AG04449 (cell line): ENCODE measurements around the gene ITPR3.

Source experiments
- CTCF ChIA-PET: fragments of 350-600 bp; formaldehyde crosslinking; extraction: SDS; loops from one replicate; lab custom pipeline; 2021; ENCODE audit warnings: antibody characterized with exemption; lab: Yijun Ruan, JAX
- POLR2A ChIA-PET: fragments of 400-600, 350-600 bp; formaldehyde crosslinking; extraction: SDS; loops from one replicate; lab custom pipeline; 2020; ENCODE audit warnings: antibody characterized with exemption, inconsistent platforms; lab: Yijun Ruan, JAX
- DNase-seq: peaks from one replicate; pipeline ENCODE4 v3.0.0-alpha.2; 2010; ENCODE audit warnings: low read depth, low spot score
- H3K4me3 ChIP-seq: 2 replicates; pipeline ENCODE4 v1.5.1; 2011; ENCODE audit warnings: low read depth, mild to moderate bottlenecking, control low read depth, low read length
- TF ChIP-seq, protein P1 (sequence below): IDR thresholded peaks from one replicate; pipeline ENCODE4 v1.5.1; 2011; ENCODE audit warnings: mild to moderate bottlenecking, moderate library complexity, low read length, control low read depth, inconsistent platforms; ENCODE audit not compliant: insufficient read depth; ENCODE audit errors: missing control alignments

The ITPR3 gene

DNA sequence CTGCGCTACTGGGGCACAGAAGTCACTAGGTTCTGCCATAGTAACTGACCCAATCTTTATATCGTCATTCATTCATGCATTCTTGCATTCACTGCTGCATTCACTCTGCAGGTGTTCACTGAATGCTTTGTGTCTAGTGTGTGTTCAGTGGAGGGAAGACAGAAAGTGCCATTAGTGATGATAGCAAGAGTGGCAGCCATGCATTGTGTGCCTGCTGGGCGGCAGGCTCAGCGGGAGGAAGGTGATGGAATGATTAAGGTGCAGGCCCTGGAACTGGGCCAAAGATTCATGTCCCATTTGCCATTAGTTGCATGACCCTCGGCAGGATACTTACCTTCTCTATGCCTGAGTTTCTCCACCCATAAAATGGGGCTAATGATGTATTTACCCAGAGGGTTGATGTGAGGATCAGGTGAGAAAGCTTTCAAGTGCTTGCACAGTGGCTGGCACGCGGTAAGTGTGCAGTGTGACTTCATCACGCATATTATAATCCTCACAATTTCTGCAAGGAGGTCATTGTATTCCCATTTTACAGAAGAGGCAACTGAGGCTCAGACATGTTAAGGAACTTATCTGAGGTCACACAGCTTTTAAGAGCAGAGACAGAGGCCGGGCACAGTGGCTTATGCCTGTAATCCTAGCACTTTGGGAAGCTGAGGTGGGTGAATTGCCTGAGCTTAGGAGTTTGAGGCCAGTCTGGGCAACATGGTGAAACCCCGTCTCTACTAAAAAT, 40.1 kb downstream of the ITPR3 start:
- CTCF ChIA-PET = interaction anchor here (3.9 kb wide), 1 partner anchor 11 kb away, joined by 25 read pairs; no protein-coding TSS in a partner anchor

DNA sequence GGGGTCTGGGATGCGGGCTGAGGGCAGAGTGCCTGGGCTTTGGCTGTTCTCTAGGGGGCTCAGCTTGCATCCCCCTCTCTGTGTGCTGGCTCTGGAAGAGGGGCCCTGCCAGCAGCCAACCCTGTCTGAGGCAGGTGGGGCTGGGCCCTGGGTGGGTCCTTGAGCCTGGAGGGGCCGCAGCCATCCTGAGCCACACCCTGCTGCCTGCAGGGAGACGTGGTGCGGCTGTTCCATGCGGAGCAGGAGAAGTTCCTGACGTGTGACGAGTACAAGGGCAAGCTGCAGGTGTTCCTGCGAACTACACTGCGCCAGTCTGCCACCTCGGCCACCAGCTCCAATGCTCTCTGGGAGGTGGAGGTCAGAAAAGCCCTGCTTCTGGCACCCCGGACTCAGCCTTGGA, 41.2 kb downstream of the ITPR3 start:
- H3K4me3 ChIP-seq = no peak overlapping the region
- ChIA-PET CTCF (interaction anchor here (0.6 to 3.9 kb wide), 2 partner anchors 10 to 409 kb away, joined by 3 to 25 read pairs; no protein-coding TSS in a partner anchor), POLR2A (interaction anchor here (0.6 kb wide), 1 partner anchor 8 kb away, joined by 4 read pairs; no protein-coding TSS in a partner anchor)
- no peak for DNase-seq
- TF ChIP-seq, protein P1, sequence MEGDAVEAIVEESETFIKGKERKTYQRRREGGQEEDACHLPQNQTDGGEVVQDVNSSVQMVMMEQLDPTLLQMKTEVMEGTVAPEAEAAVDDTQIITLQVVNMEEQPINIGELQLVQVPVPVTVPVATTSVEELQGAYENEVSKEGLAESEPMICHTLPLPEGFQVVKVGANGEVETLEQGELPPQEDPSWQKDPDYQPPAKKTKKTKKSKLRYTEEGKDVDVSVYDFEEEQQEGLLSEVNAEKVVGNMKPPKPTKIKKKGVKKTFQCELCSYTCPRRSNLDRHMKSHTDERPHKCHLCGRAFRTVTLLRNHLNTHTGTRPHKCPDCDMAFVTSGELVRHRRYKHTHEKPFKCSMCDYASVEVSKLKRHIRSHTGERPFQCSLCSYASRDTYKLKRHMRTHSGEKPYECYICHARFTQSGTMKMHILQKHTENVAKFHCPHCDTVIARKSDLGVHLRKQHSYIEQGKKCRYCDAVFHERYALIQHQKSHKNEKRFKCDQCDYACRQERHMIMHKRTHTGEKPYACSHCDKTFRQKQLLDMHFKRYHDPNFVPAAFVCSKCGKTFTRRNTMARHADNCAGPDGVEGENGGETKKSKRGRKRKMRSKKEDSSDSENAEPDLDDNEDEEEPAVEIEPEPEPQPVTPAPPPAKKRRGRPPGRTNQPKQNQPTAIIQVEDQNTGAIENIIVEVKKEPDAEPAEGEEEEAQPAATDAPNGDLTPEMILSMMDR = no peak

More for the DNA sequence above, 40.1 kb downstream of the ITPR3 start:
- H3K4me3 ChIP-seq = no peak overlapping the region
- POLR2A ChIA-PET = interaction anchor here (0.6 kb wide), 1 partner anchor 35 kb away, joined by 3 read pairs; no protein-coding TSS in a partner anchor
- TF ChIP-seq, protein P1 = no peak
- no peak for DNase-seq

DNA sequence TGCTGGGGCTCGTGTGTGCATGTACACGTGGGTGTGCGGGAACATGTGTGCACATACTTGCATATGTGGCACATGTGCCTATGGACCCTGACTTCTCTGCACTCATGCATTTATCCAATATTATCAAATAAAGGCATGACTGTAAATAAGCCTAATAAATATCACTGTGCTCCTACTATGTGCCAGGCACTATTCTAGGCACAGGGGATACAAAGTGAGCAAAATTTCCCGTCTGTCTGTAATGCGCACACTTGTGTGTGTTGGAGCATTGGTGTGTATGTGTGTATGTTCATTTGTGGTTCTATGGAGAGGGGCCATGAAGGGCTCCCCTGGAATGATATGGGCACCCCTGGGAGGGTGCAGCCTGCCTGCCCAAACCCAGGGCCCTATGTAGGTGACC, 41.9 kb downstream of the ITPR3 start:
- DNase-seq = no peak
- ChIA-PET CTCF (interaction anchor here (3.9 kb wide), 1 partner anchor 9 kb away, joined by 25 read pairs; no protein-coding TSS in a partner anchor), POLR2A (no interaction called here)
- no peak overlapping the region for H3K4me3 ChIP-seq
- TF ChIP-seq, protein P1 = no peak

DNA sequence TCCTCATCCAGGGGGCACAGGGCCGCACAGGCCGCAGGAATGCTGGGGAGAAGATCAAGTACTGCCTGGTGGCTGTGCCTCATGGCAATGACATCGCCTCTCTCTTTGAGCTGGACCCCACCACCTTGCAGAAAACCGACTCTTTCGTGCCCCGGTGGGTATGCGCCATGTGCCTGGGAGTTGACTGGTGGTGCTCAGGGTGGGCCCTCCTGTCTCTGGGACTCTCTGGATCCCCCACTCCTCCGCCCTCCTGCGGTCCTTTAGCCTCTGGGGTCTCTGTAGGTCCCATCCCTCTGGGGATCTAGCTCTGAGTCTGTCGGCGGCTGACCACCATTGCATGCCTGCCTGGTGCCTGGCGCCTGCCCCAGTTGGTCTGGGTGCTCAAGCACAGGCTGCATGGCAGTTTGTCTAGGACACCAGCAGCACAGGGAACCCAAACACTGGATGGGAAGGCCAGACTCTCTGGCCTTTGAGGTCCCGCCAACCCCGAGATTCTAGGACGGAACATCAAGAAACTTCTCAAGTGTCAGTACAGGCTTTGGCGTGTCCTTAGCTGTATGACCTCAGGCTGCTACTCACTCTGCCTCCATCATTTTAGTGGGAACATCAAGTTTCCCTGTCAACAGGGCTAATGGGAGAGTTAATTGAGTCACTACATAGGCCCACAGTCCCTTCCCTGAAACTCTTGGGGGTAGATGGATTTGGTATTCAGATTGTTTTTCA, 42.8 kb downstream of the ITPR3 start:
- POLR2A ChIA-PET = no interaction called here
- CTCF ChIA-PET = interaction anchor here (3.9 kb wide), 1 partner anchor 9 kb away, joined by 25 read pairs; no protein-coding TSS in a partner anchor
- H3K4me3 ChIP-seq = no peak overlapping the region
- DNase-seq = no peak
- TF ChIP-seq, protein P1 = no peak

DNA sequence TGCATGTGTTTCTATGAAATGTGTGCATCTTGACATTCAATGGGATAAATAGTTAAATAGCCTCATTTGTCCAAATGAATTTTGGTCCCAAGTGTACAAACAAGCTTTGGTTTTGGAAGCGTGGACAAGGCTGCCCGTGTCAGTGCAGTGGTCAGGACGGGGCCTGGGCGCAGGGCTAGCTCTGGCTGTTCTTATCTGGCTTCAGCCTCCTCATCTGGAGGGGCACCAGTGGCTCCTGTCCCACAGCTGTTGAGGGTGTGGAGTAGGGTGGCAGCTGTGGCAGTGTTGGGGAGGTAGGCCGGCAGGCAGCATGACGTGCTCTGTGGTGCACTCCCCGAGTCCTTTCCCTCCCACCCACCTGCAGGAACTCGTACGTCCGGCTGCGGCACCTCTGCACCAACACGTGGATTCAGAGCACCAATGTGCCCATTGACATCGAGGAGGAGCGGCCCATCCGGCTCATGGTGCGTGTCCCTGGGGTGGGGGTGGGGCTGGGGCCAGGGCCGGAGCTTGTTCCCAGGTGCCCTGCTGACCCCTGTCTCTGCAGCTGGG, 43.5 kb downstream of the ITPR3 start:
- DNase-seq = no peak
- TF ChIP-seq, protein P1 = no peak
- CTCF ChIA-PET = interaction anchor here (3.9 kb wide), 1 partner anchor 8 kb away, joined by 25 read pairs; no protein-coding TSS in a partner anchor
- POLR2A ChIA-PET = no interaction called here
- H3K4me3 ChIP-seq = no peak overlapping the region
